ENCODE results near the gene PARD3. TPM values are rescaled to one million over a fixed set of nuclear protein-coding genes. Genes with fewer than 3 reads are reported as not detected.

Gene PARD3
- total RNA-seq, 4 donors from 2014 or later, result 39.2 to 124 (median 48.0) TPM

- TF ChIP-seq CTCF (IDR thresholded peaks at IDR 0.05), result no peak
- TF ChIP-seq POLR2A (IDR thresholded peaks at IDR 0.05), result no peak
- Histone ChIP-seq H3K27ac (no peak overlapping the region), H3K27me3 (no peaks in the 10 kb centered on the region), H3K4me1 (no peaks in the 10 kb centered on the region), H3K36me3 (no peaks in the 10 kb centered on the region), H3K4me3 (no peak overlapping the region), H3K9me3 (no peaks in the 10 kb centered on the region)
- no peak for DNase-seq
These were observed 512.1 kb downstream of the PARD3 start for GRCh38 chr10:34303022-34303421.

GRCh38 chr10:34299105-34299611 lies 515.9 kb downstream of the PARD3 start:
- no peaks in the 10 kb centered on the region for H3K27me3 ChIP-seq
- H3K4me3 ChIP-seq, result no peak overlapping the region
- no peaks in the 10 kb centered on the region for H3K9me3 ChIP-seq
- no peaks in the 10 kb centered on the region for H3K4me1 ChIP-seq
- no peaks in the 10 kb centered on the region for H3K36me3 ChIP-seq
- no peak for TF ChIP-seq CTCF (IDR thresholded peaks at IDR 0.05)
- H3K27ac ChIP-seq, result no peak overlapping the region
- DNase-seq, result no peak

- Histone ChIP-seq H3K36me3 (no peaks in the 10 kb centered on the region), H3K4me1 (no peaks in the 10 kb centered on the region), H3K27me3 (no peaks in the 10 kb centered on the region), H3K9me3 (no peaks in the 10 kb centered on the region), H3K27ac (no peak overlapping the region), H3K4me3 (no peak overlapping the region)
- DNase-seq, result no peak
- TF ChIP-seq POLR2A (IDR thresholded peaks at IDR 0.05) (no peak), CTCF (IDR thresholded peaks at IDR 0.05) (no peak)
These were observed 516.7 kb downstream of the PARD3 start for GRCh38 chr10:34298346-34298818.

- DNase-seq, result peak in 1 of 3 donors; percentile 65
- Histone ChIP-seq H3K36me3 (no peaks in the 10 kb centered on the region), H3K4me3 (no peak overlapping the region), H3K4me1 (no peaks in the 10 kb centered on the region), H3K27ac (no peak overlapping the region), H3K9me3 (no peaks in the 10 kb centered on the region), H3K27me3 (no peaks in the 10 kb centered on the region)
- TF ChIP-seq CTCF (IDR thresholded peaks at IDR 0.05) (no peak), POLR2A (IDR thresholded peaks at IDR 0.05) (no peak)
These were observed 517.4 kb downstream of the PARD3 start for GRCh38 chr10:34297541-34298345.

GRCh38 chr10:34295142-34295548 lies 520.0 kb downstream of the PARD3 start:
- no peak overlapping the region for H3K4me3 ChIP-seq
- peak overlapping the region in 1 of 4 donors; percentile 24 for H3K27ac ChIP-seq
- H3K27me3 ChIP-seq, result no peaks in the 10 kb centered on the region
- H3K36me3 ChIP-seq, result no peaks in the 10 kb centered on the region
- no peaks in the 10 kb centered on the region for H3K9me3 ChIP-seq
- peaks cover 0 to 6% (median 0%) of the 10 kb centered on the region in 4 donors for H3K4me1 ChIP-seq
- DNase-seq, result no peak
- TF ChIP-seq CTCF (IDR thresholded peaks at IDR 0.05) (no peak), POLR2A (IDR thresholded peaks at IDR 0.05) (no peak)

All from Peyer's patch (tissue), 4 donors.